Hematopoietic multipotent progenitor cell treated with erythropoietin and hydrocortisone succinate and interleukin-3 and kit ligand, for 6 days (in vitro differentiated cells): ENCODE results near the gene DECR2.
A peak's percentile ranks its signal among the peaks of the same experiment; 100 is the strongest.
"Not testable (repeated sequence)": the region's sequence is repeated elsewhere in the genome, so short reads cannot be mapped to it uniquely, and the experiment has no call there.

ENCODE experiments used
- DNase-seq: peaks from one replicate; pipeline ENCODE4 v3.0.0-alpha.2; 2015

The DECR2 gene

GRCh38 chr16:401468-402348, at the start of gene DECR2:
Gene DECR2 (plus strand): TSS chr16:401885. CDS start chr16:401964, 79 bp downstream.
- peak; percentile 95 for DNase-seq

GRCh38 chr16:352547-353403, 48.9 kb upstream of the DECR2 start, which contains the start of gene AXIN1:
Gene AXIN1 (minus strand): TSS chr16:352723. CDS start chr16:347025, 5,698 bp downstream.
- peak; percentile 99 for DNase-seq

- DNase-seq, result no peak
These were observed 48.0 kb upstream of the DECR2 start for GRCh38 chr16:353404-354290.

GRCh38 chr16:354291-354881, 47.3 kb upstream of the DECR2 start:
- no peak for DNase-seq

GRCh38 chr16:354971-355461, 46.7 kb upstream of the DECR2 start:
- peak; percentile 64 for DNase-seq

- no peak for DNase-seq
These were observed 44.9 kb upstream of the DECR2 start for GRCh38 chr16:356741-357140.

GRCh38 chr16:359067-359763, 42.5 kb upstream of the DECR2 start:
- DNase-seq, result no peak

- no peak for DNase-seq
These were observed 41.6 kb upstream of the DECR2 start for GRCh38 chr16:359871-360697.

- no peak for DNase-seq
These were observed 40.9 kb upstream of the DECR2 start for GRCh38 chr16:360698-361336.

- DNase-seq, result no peak
These were observed 40.3 kb upstream of the DECR2 start for GRCh38 chr16:361341-361871.

GRCh38 chr16:361872-362701, 39.6 kb upstream of the DECR2 start:
- DNase-seq, result peak; percentile 90

- DNase-seq, result not testable (repeated sequence)
These were observed 39.0 kb upstream of the DECR2 start for GRCh38 chr16:362702-362999.

GRCh38 chr16:363110-363765, 38.4 kb upstream of the DECR2 start:
- DNase-seq, result no peak

GRCh38 chr16:363766-364490, 37.8 kb upstream of the DECR2 start:
- DNase-seq, result no peak

- peak; percentile 78 for DNase-seq
These were observed 36.8 kb upstream of the DECR2 start for GRCh38 chr16:364595-365491.

- no peak for DNase-seq
These were observed 35.2 kb upstream of the DECR2 start for GRCh38 chr16:366476-366875.
